Vagina (tissue), 2 donors: Measurements from ENCODE around the gene RAVER2. TPM values are rescaled to one million over a fixed set of nuclear protein-coding genes. Genes with fewer than 3 reads are reported as not detected.

ENCODE experiments used
- DNase-seq, 2 donors: peaks; one replicate each; pipeline ENCODE4 v3.0.0-alpha.2; 2017; ENCODE audit errors: extremely low spot score in 2 of 2
- H3K27ac ChIP-seq: fragments of 200-600 bp; sonication (generic); one replicate; pipeline ENCODE4 v1.5.1; 2019
- H3K27me3 ChIP-seq: fragments of 200-600 bp; sonication (generic); one replicate; pipeline ENCODE4 v1.5.1; 2019
- H3K36me3 ChIP-seq, 2 donors: fragments of 200-600 bp; sonication (generic); one replicate each; pipeline ENCODE4 v1.5.1; 2017 to 2019
- H3K4me1 ChIP-seq: fragments of 200-600 bp; sonication (generic); one replicate; pipeline ENCODE4 v1.5.1; 2019
- H3K4me3 ChIP-seq, 2 donors: fragments of 200-600 bp; sonication (generic); 1 replicate in 1 of 2; 2 replicates in 1 of 2; pipeline ENCODE4 v1.5.1; 2016 to 2019
- H3K9me3 ChIP-seq: fragments of 200-600 bp; sonication (generic); one replicate; pipeline ENCODE4 v1.5.1; 2019
- CTCF ChIP-seq, 3 experiments: fragments of 450-650 bp in 2 of 3; fragments of 200-600 bp in 1 of 3; sonication (generic) in 1 of 3; IDR thresholded peaks; one replicate each; pipeline ENCODE4 v1.5.1; 2017 to 2019; ENCODE audit warnings: antibody characterized with exemption in 3 of 3, mild to moderate bottlenecking in 2 of 3, moderate library complexity in 2 of 3
- POLR2A ChIP-seq, 2 donors: fragments of 450-650 bp; IDR thresholded peaks; one replicate each; pipeline ENCODE4 v1.6.1; 2017; ENCODE audit warnings: antibody characterized with exemption in 2 of 2, mild to moderate bottlenecking in 2 of 2, moderate library complexity in 2 of 2
- POLR2AphosphoS5 ChIP-seq, 2 donors: sonication (generic); formaldehyde crosslinking; IDR thresholded peaks; one replicate each; pipeline ENCODE4 v1.9.0; 2017; ENCODE audit warnings: antibody characterized with exemption in 2 of 2, mild to moderate bottlenecking in 2 of 2, low read depth in 1 of 2; ENCODE audit not compliant: insufficient read depth in 1 of 2
- intact Hi-C: fragments of 100-400 bp; cut with DNase I; formaldehyde crosslinking; loops from one replicate; pipeline ENCODE4 v1.15.1; 2023
- total RNA-seq: library from RNA; depleted of rRNA; stranded (reverse); fragments of >200 nt; gene quantifications from one replicate; pipeline ENCODE4 v1.2.3, GENCODE V29; 2016

The RAVER2 gene
- total RNA-seq, 1 donor from 2014 or later: 15.0 TPM

- Histone ChIP-seq H3K4me3 (no peak overlapping the region), H3K27me3 (no peaks in the 10 kb centered on the region), H3K9me3 (no peaks in the 10 kb centered on the region), H3K4me1 (no peaks in the 10 kb centered on the region), H3K36me3 (no peaks in the 10 kb centered on the region), H3K27ac (no peak overlapping the region)
- TF ChIP-seq POLR2AphosphoS5 (IDR thresholded peaks at IDR 0.05; ENCODE audit: insufficient read depth in 1 of 2, low read depth in 1 of 2) (no peak), POLR2A (IDR thresholded peaks at IDR 0.05) (no peak), CTCF (IDR thresholded peaks at IDR 0.05) (no peak)
- intact Hi-C loops: loop anchor here (10.0 kb wide), 1 partner anchor 138 kb away; no protein-coding TSS in a partner anchor
- no peak for DNase-seq
These were observed 77.7 kb downstream of the RAVER2 start for GRCh38 chr1:64822621-64823020.

DNA sequence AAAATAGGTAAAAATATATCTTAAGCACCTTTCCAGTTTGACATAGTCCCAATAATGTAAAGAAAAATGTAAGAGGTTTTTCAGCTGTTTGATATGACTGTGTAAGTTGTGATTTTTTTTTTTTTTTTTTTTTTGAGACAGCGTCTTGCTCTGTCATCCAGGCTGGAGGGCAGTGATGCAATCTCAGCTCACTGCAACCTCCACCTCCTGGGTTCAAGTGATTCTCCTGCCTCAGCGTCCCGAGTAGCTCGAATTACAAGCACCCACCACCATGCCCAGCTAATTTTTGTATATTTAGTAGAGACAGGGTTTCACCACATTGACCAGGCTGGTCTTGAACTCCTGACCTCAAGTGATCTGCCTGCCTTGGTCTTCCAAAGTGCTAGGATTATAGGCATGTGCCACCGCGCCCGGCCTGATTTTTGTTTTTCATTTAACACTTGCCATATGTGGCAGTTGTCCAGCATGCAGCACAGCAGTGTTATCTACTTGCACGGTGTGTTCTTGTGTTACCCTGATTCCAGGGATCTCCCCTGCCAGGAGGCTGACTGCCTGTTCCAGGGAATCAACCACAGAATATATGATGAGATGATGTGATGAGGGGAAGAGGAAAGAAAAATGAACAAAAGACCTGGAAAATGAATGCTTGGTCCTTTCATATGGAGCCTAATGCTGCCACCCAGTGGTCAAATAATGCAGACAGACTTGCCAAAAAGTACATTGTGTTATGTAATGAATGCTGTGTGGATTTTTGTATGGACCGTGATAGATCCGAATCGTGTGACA is 79.0 kb downstream of the RAVER2 start:
- TF ChIP-seq CTCF (IDR thresholded peaks at IDR 0.05): peak; percentile 60 to 84 (median 84)
- peak in 1 of 2 donors; percentile 54 for TF ChIP-seq POLR2AphosphoS5 (IDR thresholded peaks at IDR 0.05; ENCODE audit: insufficient read depth in 1 of 2, low read depth in 1 of 2)
- no peak for TF ChIP-seq POLR2A (IDR thresholded peaks at IDR 0.05)
- intact Hi-C loops: loop anchor here (10.0 kb wide), 1 partner anchor 139 kb away; no protein-coding TSS in a partner anchor
- Histone ChIP-seq H3K4me3 (no peak overlapping the region), H3K4me1 (no peaks in the 10 kb centered on the region), H3K36me3 (no peaks in the 10 kb centered on the region), H3K27me3 (no peaks in the 10 kb centered on the region), H3K9me3 (no peaks in the 10 kb centered on the region), H3K27ac (no peak overlapping the region)
- DNase-seq: no peak

- no peak overlapping the region for H3K27ac ChIP-seq
- no peak for TF ChIP-seq POLR2A (IDR thresholded peaks at IDR 0.05)
- no peak for DNase-seq
- H3K4me1 ChIP-seq: no peaks in the 10 kb centered on the region
- intact Hi-C loops: loop anchor here (10.0 kb wide), 1 partner anchor 142 kb away; no protein-coding TSS in a partner anchor
- no peak overlapping the region for H3K4me3 ChIP-seq
- no peaks in the 10 kb centered on the region for H3K9me3 ChIP-seq
- no peaks in the 10 kb centered on the region for H3K27me3 ChIP-seq
- no peaks in the 10 kb centered on the region for H3K36me3 ChIP-seq
These were observed 82.1 kb downstream of the RAVER2 start for GRCh38 chr1:64826991-64827390.

DNA sequence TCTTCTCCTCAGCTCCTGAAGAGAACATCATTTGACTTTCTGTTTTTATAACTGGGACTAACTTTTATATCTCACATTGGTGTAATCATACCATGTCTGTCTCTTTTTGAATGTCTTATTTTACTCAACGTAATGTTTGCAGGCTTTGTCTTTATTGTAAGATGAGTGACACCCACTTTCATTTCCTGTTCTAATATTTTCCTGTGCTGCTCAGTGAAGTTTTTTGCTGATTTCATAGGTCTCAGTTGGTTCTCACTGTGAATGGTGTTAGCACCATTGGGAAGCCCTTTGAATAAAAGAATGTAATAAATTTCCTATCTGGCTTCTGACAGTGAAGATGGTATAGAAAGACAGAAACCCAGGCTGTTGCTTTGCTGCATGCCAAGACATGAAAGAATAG is 84.0 kb downstream of the RAVER2 start:
- DNase-seq: no peak
- intact Hi-C loops: loop anchor here (10.0 kb wide), 1 partner anchor 144 kb away; no protein-coding TSS in a partner anchor

More for the DNA sequence above, 84.0 kb downstream of the RAVER2 start:
- Histone ChIP-seq H3K27me3 (no peaks in the 10 kb centered on the region), H3K9me3 (no peaks in the 10 kb centered on the region), H3K27ac (no peak overlapping the region), H3K36me3 (peaks cover 0 to 13% of the 10 kb centered on the region in 2 donors), H3K4me1 (no peaks in the 10 kb centered on the region), H3K4me3 (no peak overlapping the region)
- TF ChIP-seq POLR2A (IDR thresholded peaks at IDR 0.05) (no peak), POLR2AphosphoS5 (IDR thresholded peaks at IDR 0.05; ENCODE audit: insufficient read depth in 1 of 2, low read depth in 1 of 2) (no peak), CTCF (IDR thresholded peaks at IDR 0.05) (no peak)
